Suppressor macrophage (primary cell): ENCODE data around the gene OR4F29.
"Not testable (repeated sequence)": the region's sequence is repeated elsewhere in the genome, so short reads cannot be mapped to it uniquely, and the experiment has no call there.

ENCODE experiments used
- DNase-seq, 4 experiments: peaks; one replicate each; pipeline ENCODE4 v3.0.0-alpha.2; 2020 to 2022
- total RNA-seq, 17 experiments: gene quantifications; one replicate each; lab custom pipeline; 2026; ENCODE audit warnings: mixed read lengths in 6 of 17, inconsistent platforms in 3 of 17; lab: John Stamatoyannopoulos, UW

The OR4F29 gene, protein sequence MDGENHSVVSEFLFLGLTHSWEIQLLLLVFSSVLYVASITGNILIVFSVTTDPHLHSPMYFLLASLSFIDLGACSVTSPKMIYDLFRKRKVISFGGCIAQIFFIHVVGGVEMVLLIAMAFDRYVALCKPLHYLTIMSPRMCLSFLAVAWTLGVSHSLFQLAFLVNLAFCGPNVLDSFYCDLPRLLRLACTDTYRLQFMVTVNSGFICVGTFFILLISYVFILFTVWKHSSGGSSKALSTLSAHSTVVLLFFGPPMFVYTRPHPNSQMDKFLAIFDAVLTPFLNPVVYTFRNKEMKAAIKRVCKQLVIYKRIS
- total RNA-seq, result 0 reads per million in 17 experiments

- not testable (repeated sequence) for DNase-seq
Observed at GRCh38 chr1:451578-451977, at the start of gene OR4F29. Gene OR4F29 (minus strand): TSS chr1:451678. CDS start chr1:451678, 0 bp downstream.
